Effector memory CD4-positive, alpha-beta T cell (primary cell): ENCODE measurements around the gene FOXP1.

ENCODE experiments used
- DNase-seq, 3 donors: peaks; one replicate each; pipeline ENCODE4 v3.0.0-alpha.2; 2020
- H3K27ac ChIP-seq: 2 replicates; pipeline ENCODE4 v1.7.0; 2013; ENCODE audit warnings: mild to moderate bottlenecking, low read length, moderate library complexity; ENCODE audit not compliant: insufficient read depth, poor library complexity, severe bottlenecking
- H3K27me3 ChIP-seq: replicated peaks from 2 replicates; pipeline ENCODE4 v1.7.0; 2013; ENCODE audit warnings: mild to moderate bottlenecking, low read length; ENCODE audit not compliant: insufficient read depth, control insufficient read depth, poor library complexity, severe bottlenecking
- H3K36me3 ChIP-seq: 2 replicates; pipeline ENCODE4 v1.7.0; 2013; ENCODE audit warnings: mild to moderate bottlenecking, low read length, moderate library complexity; ENCODE audit not compliant: control insufficient read depth, insufficient read depth
- H3K4me1 ChIP-seq: 2 replicates; pipeline ENCODE4 v1.7.0; 2013; ENCODE audit warnings: low read length, mild to moderate bottlenecking; ENCODE audit not compliant: control insufficient read depth, insufficient read depth, poor library complexity, severe bottlenecking
- H3K4me3 ChIP-seq: 2 replicates; pipeline ENCODE4 v1.7.0; 2013; ENCODE audit warnings: low read length, low read depth, mild to moderate bottlenecking; ENCODE audit not compliant: insufficient read depth, poor library complexity, severe bottlenecking
- H3K9me3 ChIP-seq: 2 replicates; pipeline ENCODE4 v1.7.0; 2013; ENCODE audit warnings: mild to moderate bottlenecking, low read length, moderate library complexity; ENCODE audit not compliant: control insufficient read depth

The FOXP1 gene

GRCh38 chr3:71288269-71288930, 295.1 kb downstream of the FOXP1 start:
- DNase-seq, result no peak
- no peaks in the 10 kb centered on the region for H3K4me1 ChIP-seq
- H3K4me3 ChIP-seq, result no peak overlapping the region
- H3K9me3 ChIP-seq, result no peaks in the 10 kb centered on the region
- H3K27ac ChIP-seq, result no peak overlapping the region
- H3K27me3 ChIP-seq, result no peaks in the 10 kb centered on the region
- no peaks in the 10 kb centered on the region for H3K36me3 ChIP-seq

GRCh38 chr3:71285086-71285485, 298.4 kb downstream of the FOXP1 start:
- Histone ChIP-seq H3K4me1 (no peaks in the 10 kb centered on the region), H3K4me3 (no peak overlapping the region), H3K27me3 (no peaks in the 10 kb centered on the region), H3K27ac (no peak overlapping the region), H3K36me3 (no peaks in the 10 kb centered on the region), H3K9me3 (no peaks in the 10 kb centered on the region)
- DNase-seq, result no peak

DNA sequence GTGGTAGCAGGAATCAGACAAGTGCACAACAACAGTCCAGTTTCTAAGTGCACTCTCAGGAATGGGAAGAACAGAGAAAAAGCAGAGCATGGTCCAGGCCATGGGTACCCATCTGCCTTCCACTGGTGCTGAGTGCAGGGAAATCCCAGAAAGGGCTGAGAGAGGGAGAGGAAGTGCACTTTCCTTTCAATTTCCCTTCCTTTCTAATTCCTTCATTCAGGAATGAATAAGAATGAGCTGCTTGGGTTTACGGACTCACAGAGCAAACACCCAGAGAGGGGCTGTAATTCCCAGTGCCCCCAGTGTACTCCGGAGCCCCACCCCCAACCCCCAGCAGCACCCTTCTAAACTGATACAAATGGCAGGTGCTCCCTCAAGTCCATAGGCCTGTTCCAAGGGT, 300.6 kb downstream of the FOXP1 start:
- Histone ChIP-seq H3K27me3 (no peaks in the 10 kb centered on the region), H3K27ac (no peak overlapping the region), H3K4me3 (no peak overlapping the region), H3K9me3 (no peaks in the 10 kb centered on the region), H3K4me1 (no peaks in the 10 kb centered on the region), H3K36me3 (no peaks in the 10 kb centered on the region)
- DNase-seq, result no peak

GRCh38 chr3:71281280-71281679, 302.2 kb downstream of the FOXP1 start:
- DNase-seq, result no peak
- Histone ChIP-seq H3K36me3 (no peaks in the 10 kb centered on the region), H3K4me3 (no peak overlapping the region), H3K27me3 (no peaks in the 10 kb centered on the region), H3K27ac (no peak overlapping the region), H3K4me1 (no peaks in the 10 kb centered on the region), H3K9me3 (no peaks in the 10 kb centered on the region)

- Histone ChIP-seq H3K9me3 (no peaks in the 10 kb centered on the region), H3K4me3 (no peak overlapping the region), H3K36me3 (no peaks in the 10 kb centered on the region), H3K4me1 (no peaks in the 10 kb centered on the region), H3K27me3 (no peaks in the 10 kb centered on the region), H3K27ac (no peak overlapping the region)
- DNase-seq, result no peak
Measured at GRCh38 chr3:71277341-71277740, 306.2 kb downstream of the FOXP1 start.

- Histone ChIP-seq H3K4me1 (no peaks in the 10 kb centered on the region), H3K27me3 (no peaks in the 10 kb centered on the region), H3K27ac (no peak overlapping the region), H3K36me3 (no peaks in the 10 kb centered on the region), H3K9me3 (no peaks in the 10 kb centered on the region), H3K4me3 (no peak overlapping the region)
- DNase-seq, result no peak
Measured at GRCh38 chr3:71276531-71276930, 307.0 kb downstream of the FOXP1 start.

DNA sequence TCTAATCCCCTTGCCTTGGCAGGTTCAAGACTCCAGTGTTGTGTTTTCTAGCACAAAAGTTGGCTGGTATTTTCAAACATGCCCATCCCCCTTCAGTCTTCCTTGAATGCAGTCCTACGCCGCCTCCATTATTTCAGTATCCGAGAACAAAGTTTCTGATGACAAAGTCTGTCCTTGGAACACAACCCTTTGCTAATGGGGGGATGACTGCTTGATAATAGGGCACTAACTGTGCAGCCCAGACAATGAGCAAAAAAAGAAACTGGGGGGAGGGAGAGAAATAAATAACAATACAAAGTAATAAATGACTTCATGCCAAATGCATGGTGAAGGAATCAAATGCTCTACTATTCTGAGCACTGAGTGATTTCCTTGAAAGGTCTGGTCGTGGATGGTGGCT, 310.1 kb downstream of the FOXP1 start:
- H3K4me3 ChIP-seq, result no peak overlapping the region
- no peaks in the 10 kb centered on the region for H3K9me3 ChIP-seq
- DNase-seq, result no peak
- H3K4me1 ChIP-seq, result no peaks in the 10 kb centered on the region
- no peaks in the 10 kb centered on the region for H3K27me3 ChIP-seq
- no peak overlapping the region for H3K27ac ChIP-seq
- H3K36me3 ChIP-seq, result no peaks in the 10 kb centered on the region

GRCh38 chr3:71271596-71271995, 311.9 kb downstream of the FOXP1 start:
- H3K27ac ChIP-seq, result no peak overlapping the region
- H3K27me3 ChIP-seq, result no peaks in the 10 kb centered on the region
- no peaks in the 10 kb centered on the region for H3K9me3 ChIP-seq
- no peak for DNase-seq
- H3K4me3 ChIP-seq, result no peak overlapping the region
- H3K36me3 ChIP-seq, result no peaks in the 10 kb centered on the region
- H3K4me1 ChIP-seq, result no peaks in the 10 kb centered on the region

- Histone ChIP-seq H3K27ac (no peak overlapping the region), H3K36me3 (no peaks in the 10 kb centered on the region), H3K4me1 (no peaks in the 10 kb centered on the region), H3K27me3 (no peaks in the 10 kb centered on the region), H3K9me3 (no peaks in the 10 kb centered on the region), H3K4me3 (no peak overlapping the region)
- DNase-seq, result no peak
Measured at GRCh38 chr3:71269906-71270305, 313.6 kb downstream of the FOXP1 start.

DNA sequence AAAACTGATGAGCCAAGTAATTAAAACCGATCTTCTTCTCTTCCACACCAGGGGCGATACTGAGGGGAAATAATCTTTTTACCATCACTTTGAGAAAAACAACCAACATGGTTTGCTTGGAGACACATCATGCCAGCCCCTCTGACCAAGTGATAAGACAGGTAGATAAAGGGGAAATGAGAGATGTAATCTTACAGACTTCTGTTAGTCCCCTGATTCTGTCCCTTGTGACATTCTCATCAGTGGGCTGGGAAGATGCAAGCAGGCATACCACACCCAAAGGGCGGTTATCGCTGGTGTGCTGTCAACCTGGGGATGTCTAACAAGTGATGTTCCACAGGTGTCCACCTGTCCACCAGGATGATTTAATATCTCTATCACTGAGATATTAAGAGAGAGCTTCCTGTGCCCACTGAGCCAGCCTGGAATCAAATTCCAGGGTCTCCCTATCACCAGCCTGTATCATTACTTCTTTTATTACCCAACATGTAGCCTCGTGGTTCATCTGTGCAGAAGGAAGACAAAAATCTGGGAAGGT, 315.0 kb downstream of the FOXP1 start:
- Histone ChIP-seq H3K36me3 (no peaks in the 10 kb centered on the region), H3K9me3 (no peaks in the 10 kb centered on the region), H3K27ac (no peak overlapping the region), H3K27me3 (no peaks in the 10 kb centered on the region), H3K4me1 (no peaks in the 10 kb centered on the region), H3K4me3 (no peak overlapping the region)
- DNase-seq, result no peak
